Suprapubic skin (tissue), 3 donors: ENCODE data around the gene NSMCE1.

Source experiments
- EP300 ChIP-seq: sonication (generic); formaldehyde crosslinking; IDR thresholded peaks from one replicate; pipeline ENCODE4 v1.6.1; 2017; ENCODE audit warnings: antibody characterized with exemption
- POLR2A ChIP-seq, 2 donors: fragments of 450-650 bp; IDR thresholded peaks; one replicate each; pipeline ENCODE4 v1.6.1; 2017; ENCODE audit warnings: antibody characterized with exemption in 2 of 2, mild to moderate bottlenecking in 2 of 2, moderate library complexity in 2 of 2
- TF ChIP-seq, protein P1 (sequence below), 2 donors: fragments of 200-600 bp in 1 of 2; fragments of 450-650 bp in 1 of 2; sonication (generic) in 1 of 2; IDR thresholded peaks; one replicate each; pipeline ENCODE4 v1.5.1; 2016 to 2019; ENCODE audit warnings: antibody characterized with exemption in 2 of 2, mild to moderate bottlenecking in 1 of 2, moderate library complexity in 1 of 2

DNA sequence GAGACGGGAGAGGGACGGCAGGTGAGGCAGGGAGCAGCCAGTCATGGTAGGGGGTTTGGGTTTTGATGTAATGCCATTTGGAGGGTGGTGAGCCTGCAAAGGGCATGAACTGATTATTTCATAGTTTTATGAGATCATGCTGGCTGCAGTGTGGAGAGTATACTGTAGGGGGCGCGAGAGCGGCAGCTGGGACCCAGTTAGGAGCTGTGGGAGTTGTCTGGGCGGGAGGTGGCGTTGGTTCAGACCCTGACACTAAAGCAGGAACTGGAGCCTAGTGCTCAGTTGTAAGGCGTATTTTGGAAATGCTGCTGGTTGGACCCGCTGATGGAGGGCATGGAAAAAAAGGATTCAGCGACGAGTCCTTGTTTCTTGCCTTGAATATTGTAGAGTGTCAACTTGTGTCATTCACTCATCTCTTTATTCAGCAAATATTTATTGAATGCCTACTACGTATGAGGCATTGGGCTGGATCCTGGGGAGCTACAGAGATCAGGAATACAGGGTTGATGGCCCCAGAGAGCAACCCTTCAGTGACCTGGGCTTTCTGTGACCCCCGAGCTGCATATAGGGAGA is 89.0 kb downstream of the NSMCE1 start:
- TF ChIP-seq POLR2A (IDR thresholded peaks at IDR 0.05) (no peak), EP300 (no peak)
- TF ChIP-seq, protein P1, sequence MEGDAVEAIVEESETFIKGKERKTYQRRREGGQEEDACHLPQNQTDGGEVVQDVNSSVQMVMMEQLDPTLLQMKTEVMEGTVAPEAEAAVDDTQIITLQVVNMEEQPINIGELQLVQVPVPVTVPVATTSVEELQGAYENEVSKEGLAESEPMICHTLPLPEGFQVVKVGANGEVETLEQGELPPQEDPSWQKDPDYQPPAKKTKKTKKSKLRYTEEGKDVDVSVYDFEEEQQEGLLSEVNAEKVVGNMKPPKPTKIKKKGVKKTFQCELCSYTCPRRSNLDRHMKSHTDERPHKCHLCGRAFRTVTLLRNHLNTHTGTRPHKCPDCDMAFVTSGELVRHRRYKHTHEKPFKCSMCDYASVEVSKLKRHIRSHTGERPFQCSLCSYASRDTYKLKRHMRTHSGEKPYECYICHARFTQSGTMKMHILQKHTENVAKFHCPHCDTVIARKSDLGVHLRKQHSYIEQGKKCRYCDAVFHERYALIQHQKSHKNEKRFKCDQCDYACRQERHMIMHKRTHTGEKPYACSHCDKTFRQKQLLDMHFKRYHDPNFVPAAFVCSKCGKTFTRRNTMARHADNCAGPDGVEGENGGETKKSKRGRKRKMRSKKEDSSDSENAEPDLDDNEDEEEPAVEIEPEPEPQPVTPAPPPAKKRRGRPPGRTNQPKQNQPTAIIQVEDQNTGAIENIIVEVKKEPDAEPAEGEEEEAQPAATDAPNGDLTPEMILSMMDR (IDR thresholded peaks at IDR 0.05) = peak; percentile 82 to 89
